ENCODE data around the gene EHBP1.
"Not testable (repeated sequence)": the region's sequence is repeated elsewhere in the genome, so short reads cannot be mapped to it uniquely, and the experiment has no call there.

Gene EHBP1

GRCh38 chr2:62968668-62969067 is 263.2 kb downstream of the EHBP1 start:
- no peak for DNase-seq

- DNase-seq = no peak
Observed at GRCh38 chr2:62971936-62972335, 266.4 kb downstream of the EHBP1 start.

GRCh38 chr2:62972601-62973000 is 267.1 kb downstream of the EHBP1 start:
- no peak for DNase-seq

- DNase-seq = no peak
Observed at GRCh38 chr2:62974999-62975398, 269.5 kb downstream of the EHBP1 start.

- no peak for DNase-seq
Observed at GRCh38 chr2:62991605-62992004, 286.1 kb downstream of the EHBP1 start.

- DNase-seq = no peak
Observed at GRCh38 chr2:62992561-62992960, 287.0 kb downstream of the EHBP1 start.

GRCh38 chr2:62994206-62994605 is 288.7 kb downstream of the EHBP1 start:
- no peak for DNase-seq

GRCh38 chr2:62996534-62997186 is 291.1 kb downstream of the EHBP1 start:
- DNase-seq = no peak

GRCh38 chr2:62998949-62999348 is 293.4 kb downstream of the EHBP1 start:
- DNase-seq = no peak

- no peak for DNase-seq
Observed at GRCh38 chr2:62999905-63000304, 294.4 kb downstream of the EHBP1 start.

- no peak for DNase-seq
Observed at GRCh38 chr2:63000801-63001200, 295.3 kb downstream of the EHBP1 start.

- no peak for DNase-seq
Observed at GRCh38 chr2:63001576-63001975, 296.1 kb downstream of the EHBP1 start.

GRCh38 chr2:63003351-63003750 is 297.8 kb downstream of the EHBP1 start:
- no peak for DNase-seq

GRCh38 chr2:63007813-63008458 is 302.4 kb downstream of the EHBP1 start:
- no peak for DNase-seq

GRCh38 chr2:63008838-63009237 is 303.3 kb downstream of the EHBP1 start:
- DNase-seq = no peak

GRCh38 chr2:63009490-63009889 is 304.0 kb downstream of the EHBP1 start:
- no peak for DNase-seq

GRCh38 chr2:63012541-63012940 is 307.0 kb downstream of the EHBP1 start:
- DNase-seq = no peak

- DNase-seq = no peak
Observed at GRCh38 chr2:63013438-63013837, 307.9 kb downstream of the EHBP1 start.

GRCh38 chr2:63015389-63015788 is 309.9 kb downstream of the EHBP1 start:
- no peak for DNase-seq

- DNase-seq = no peak
Observed at GRCh38 chr2:63018439-63018838, 312.9 kb downstream of the EHBP1 start.

GRCh38 chr2:63019686-63020085 is 314.2 kb downstream of the EHBP1 start:
- DNase-seq = not testable (repeated sequence)

- no peak for DNase-seq
Observed at GRCh38 chr2:63023444-63023843, 317.9 kb downstream of the EHBP1 start.

GRCh38 chr2:63027220-63027619 is 321.7 kb downstream of the EHBP1 start:
- DNase-seq = no peak

GRCh38 chr2:63029058-63029457 is 323.5 kb downstream of the EHBP1 start:
- no peak for DNase-seq

GRCh38 chr2:63034526-63034925 is 329.0 kb downstream of the EHBP1 start:
- DNase-seq = no peak
